Heart left ventricle (tissue), 16 donors: ENCODE results near the gene MICAL2. TPM values are rescaled to one million over a fixed set of nuclear protein-coding genes. Genes with fewer than 3 reads are reported as not detected.
A peak's percentile ranks its signal among the peaks of the same experiment; 100 is the strongest.

Experiments
- ATAC-seq, 4 donors: fragments of 200-7000 bp; cut with Tn5 transposase; one replicate each; pipeline ENCODE4 v1.9.1; 2020 to 2022; ENCODE audit warnings: moderate library complexity in 4 of 4, mild to moderate bottlenecking in 3 of 4, moderate number of reproducible peaks in 1 of 4
- DNase-seq, 5 donors: peaks; one replicate each; pipeline ENCODE4 v3.0.0-alpha.2; 2020
- H3K27ac ChIP-seq, 12 donors: fragments of 200-600 bp; sonication (generic) in 4 of 12; one replicate each; pipeline versions ENCODE4 v1.5.0 to v1.8.0; 2016 to 2022; ENCODE audit warnings: mild to moderate bottlenecking in 2 of 12
- H3K27me3 ChIP-seq, 9 donors: fragments of 200-600 bp; sonication (generic) in 2 of 9; one replicate each; pipeline versions ENCODE4 v1.5.1 to v1.8.0; 2016 to 2022; ENCODE audit warnings: mild to moderate bottlenecking in 3 of 9
- H3K36me3 ChIP-seq, 9 donors: fragments of 200-600 bp; sonication (generic) in 2 of 9; one replicate each; pipeline versions ENCODE4 v1.5.0 to v1.8.0; 2018 to 2022; ENCODE audit warnings: mild to moderate bottlenecking in 2 of 9
- H3K4me1 ChIP-seq, 12 donors: fragments of 200-600 bp; sonication (generic) in 4 of 12; one replicate each; pipeline versions ENCODE4 v1.5.0 to v1.8.0; 2016 to 2022; ENCODE audit warnings: mild to moderate bottlenecking in 3 of 12
- H3K4me3 ChIP-seq, 12 donors: fragments of 200-600 bp; sonication (generic) in 4 of 12; one replicate each; pipeline versions ENCODE4 v1.5.0 to v1.8.0; 2017 to 2022; ENCODE audit warnings: mild to moderate bottlenecking in 9 of 12, moderate library complexity in 4 of 12
- H3K9me3 ChIP-seq, 12 donors: fragments of 200-600 bp; sonication (generic) in 4 of 12; one replicate each; pipeline versions ENCODE4 v1.5.0 to v1.8.0; 2016 to 2022; ENCODE audit warnings: mild to moderate bottlenecking in 1 of 12
- CTCF ChIP-seq, 12 donors: fragments of 200-600 bp; sonication (generic) in 4 of 12; IDR thresholded peaks; one replicate each; pipeline versions ENCODE4 v1.5.0 to v1.8.0; 2018 to 2022; ENCODE audit warnings: antibody characterized with exemption in 12 of 12, mild to moderate bottlenecking in 5 of 12
- POLR2A ChIP-seq, 2 donors: fragments of 450-650 bp; IDR thresholded peaks; one replicate each; pipeline ENCODE4 v1.6.1; 2017; ENCODE audit warnings: antibody characterized with exemption in 2 of 2, mild to moderate bottlenecking in 2 of 2, moderate library complexity in 2 of 2
- WGBS, 4 donors: extraction: QIAGEN DNeasy Blood & Tissue Kit in 2 of 4; methylation state at CpG; one replicate each; pipeline versions ENCODE4 v1.1.5 to v1.1.7; 2013 to 2018; 5-methylcytosine and 5-hydroxymethylcytosine counted together
- intact Hi-C, 10 donors: fragments of 100-400 bp; cut with DNase I; formaldehyde crosslinking; loops; one replicate each; pipeline versions ENCODE4 v1.11.1 to v1.14.2; 2022
- polyA plus RNA-seq, 2 donors: library from polyadenylated mRNA; stranded (reverse); fragments of 200-250 nt; gene quantifications; one replicate each; pipeline ENCODE4 v1.2.3, GENCODE V29; 2013
- total RNA-seq, 9 donors: library from RNA; depleted of rRNA in 2 of 9; stranded (reverse); fragments of >200 nt in 2 of 9; fragmentation: NEBNext Ultra II Directional in 3 of 9; extraction: Animal tissue kit (Norgen Biotek cat#: 25700) in 3 of 9; gene quantifications; one replicate each; pipeline versions ENCODE4 v1.1.0 to v1.2.4, GENCODE V29; 2016 to 2023
- donor health status: ischemic (EF 13 %, LVEDD 7.1; RV severe dilation, severe dysfunction).
- donor health status: healthy with polysubstance abuse.
- donor health status: DM: no; HTN: yes; CAD: no.
- donor health status: DM: no; HTN: no; CAD: no.
- donor health status: ischemic (EF 25% LVEDD 6.9; RV normal size, moderate dysfunction).
- donor health status: ischemic (EF 25% LVEDD 5.7; RV mildly dilated, moderate dysfunction).
- donor health status: healthy.
- donor health status: DM: yes; HTN: yes; CAD: no.
- donor health status: ischemic (EF 35%, LVEDD 5.7; RV mildly dilated, moderate dysfunction).
- donor health status: nonischemic (EF 11% LVEDD 7.7; RV severe dilation, severe dysfunction).
- donor health status: DM: yes; HTN: yes; CAD: no.
- donor health status: PGD.
- donor health status: ischemic (EF 29% LVEDD 5.4; RV normal size, mild dysfunction).
- donor health status: nonischemic (EF 23%, LVEDD 6.1; RV moderate dilation, normal function).

MICAL2 gene
- total and polyA plus RNA-seq, 11 donors = 37.6 to 110 (median 86.4) TPM

GRCh38 chr11:12070446-12071267 is 39.7 kb upstream of the MICAL2 start:
- Histone ChIP-seq H3K27ac (no peak overlapping the region), H3K9me3 (no peaks in the 10 kb centered on the region), H3K27me3 (no peaks in the 10 kb centered on the region), H3K36me3 (no peaks in the 10 kb centered on the region), H3K4me1 (peaks cover 0 to 13% (median 9%) of the 10 kb centered on the region in 12 donors), H3K4me3 (no peak overlapping the region)
- ATAC-seq = peak in 3 of 4 donors; percentile 12 to 40 (median 32)
- no peak for DNase-seq
- TF ChIP-seq CTCF (IDR thresholded peaks at IDR 0.05) = no peak
- no peak for TF ChIP-seq POLR2A (IDR thresholded peaks at IDR 0.05)
- intact Hi-C loops = loop anchor here in 1 of 10 donors (10.0 kb wide), 1 partner anchor 1104 kb away; no protein-coding TSS in a partner anchor
- WGBS, 4 donors = 86 to 92% (median 91%) methylated on average over 11 to 14 of the region's 14 CpGs

GRCh38 chr11:12071574-12071973 is 38.8 kb upstream of the MICAL2 start:
- TF ChIP-seq CTCF (IDR thresholded peaks at IDR 0.05) (no peak), POLR2A (IDR thresholded peaks at IDR 0.05) (no peak)
- DNase-seq (no peak), ATAC-seq (no peak)
- 87 to 98% (median 95%) methylated on average over 3 of the region's 3 CpGs for WGBS, 4 donors
- Histone ChIP-seq H3K4me1 (peaks cover 0 to 10% (median 7%) of the 10 kb centered on the region in 12 donors), H3K9me3 (no peaks in the 10 kb centered on the region), H3K27me3 (no peaks in the 10 kb centered on the region), H3K36me3 (no peaks in the 10 kb centered on the region), H3K4me3 (no peak overlapping the region), H3K27ac (no peak overlapping the region)
- intact Hi-C loops = loop anchor here in 1 of 10 donors (10.0 kb wide), 1 partner anchor 1103 kb away; no protein-coding TSS in a partner anchor

- DNase-seq = no peak
- TF ChIP-seq POLR2A (IDR thresholded peaks at IDR 0.05) = no peak
- TF ChIP-seq CTCF (IDR thresholded peaks at IDR 0.05) = no peak
- no peaks in the 10 kb centered on the region for H3K9me3 ChIP-seq
- no peak for ATAC-seq
- H3K36me3 ChIP-seq = no peaks in the 10 kb centered on the region
- H3K4me3 ChIP-seq = no peak overlapping the region
- H3K27ac ChIP-seq = no peak overlapping the region
- 95 to 97% (median 96%) methylated on average over 8 of the region's 8 CpGs for WGBS, 4 donors
- peaks cover 0 to 13% (median 0%) of the 10 kb centered on the region in 12 donors for H3K4me1 ChIP-seq
- intact Hi-C loops = loop anchor here in 1 of 10 donors (10.0 kb wide), 1 partner anchor 1101 kb away; no protein-coding TSS in a partner anchor
- H3K27me3 ChIP-seq = no peaks in the 10 kb centered on the region
Observed at GRCh38 chr11:12073436-12073835, 37.0 kb upstream of the MICAL2 start.

GRCh38 chr11:12073886-12074285 is 36.5 kb upstream of the MICAL2 start:
- 97 to 100% (median 98%) methylated on average over 4 of the region's 4 CpGs for WGBS, 4 donors
- peaks cover 0 to 13% (median 0%) of the 10 kb centered on the region in 12 donors for H3K4me1 ChIP-seq
- no peaks in the 10 kb centered on the region for H3K36me3 ChIP-seq
- no peak overlapping the region for H3K4me3 ChIP-seq
- ATAC-seq (no peak), DNase-seq (no peak)
- H3K27ac ChIP-seq = no peak overlapping the region
- TF ChIP-seq CTCF (IDR thresholded peaks at IDR 0.05) = no peak
- TF ChIP-seq POLR2A (IDR thresholded peaks at IDR 0.05) = no peak
- no peaks in the 10 kb centered on the region for H3K27me3 ChIP-seq
- intact Hi-C loops = loop anchor here in 1 of 10 donors (10.0 kb wide), 1 partner anchor 1101 kb away; no protein-coding TSS in a partner anchor
- no peaks in the 10 kb centered on the region for H3K9me3 ChIP-seq
